PFSK-1 (cell line): ENCODE measurements around the gene BTBD9.

Source experiments
- FOXP2 ChIP-seq: optimal IDR thresholded peaks from 2 replicates; pipeline ENCODE3; 2011; ENCODE audit warnings: borderline replicate concordance, control low read depth, inconsistent platforms; ENCODE audit not compliant: insufficient read depth; ENCODE audit errors: extremely low read length, extremely low read depth
- POLR2AphosphoS5 ChIP-seq: IDR thresholded peaks from 2 replicates; pipeline ENCODE4 v1.6.1; 2012; ENCODE audit warnings: low read depth, mild to moderate bottlenecking, control low read depth, low read length, moderate library complexity
- SIN3A ChIP-seq: IDR thresholded peaks from 2 replicates; pipeline ENCODE4 v1.6.1; 2012; ENCODE audit warnings: mild to moderate bottlenecking, low read length, moderate library complexity, borderline replicate concordance; ENCODE audit not compliant: insufficient read depth
- TAF1 ChIP-seq: IDR thresholded peaks from 2 replicates; pipeline ENCODE4 v1.6.1; 2012; ENCODE audit warnings: low read length, control low read depth, borderline replicate concordance; ENCODE audit not compliant: insufficient read depth
- TF ChIP-seq, protein P1 (sequence below), 2 experiments: IDR thresholded peaks; 2 replicates each; pipeline versions ENCODE4 v1.6.1 to v1.8.0; 2011 to 2012; ENCODE audit warnings: low read depth in 2 of 2, low read length in 2 of 2, control low read depth in 1 of 2, inconsistent platforms in 1 of 2, mild to moderate bottlenecking in 1 of 2, moderate library complexity in 1 of 2; ENCODE audit not compliant: insufficient read depth in 1 of 2

Gene BTBD9

DNA sequence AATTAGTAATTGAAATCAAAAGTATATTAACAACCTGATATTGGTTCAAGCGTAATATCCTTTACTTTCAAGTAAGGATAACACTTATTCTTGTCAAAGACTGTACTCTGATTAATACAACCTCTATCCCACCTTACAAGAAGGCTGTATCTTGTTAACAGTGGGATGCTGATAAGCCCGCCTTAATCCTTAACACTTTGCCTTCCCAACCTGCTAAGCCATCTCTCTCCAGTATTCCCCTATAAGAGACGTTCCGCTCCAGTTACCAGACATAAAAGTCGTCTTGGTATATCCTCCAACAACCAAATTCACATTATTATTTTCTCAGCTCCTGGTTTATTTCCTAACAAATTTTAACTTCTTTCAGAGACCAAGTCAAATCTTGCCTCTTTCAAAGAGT is 2.0 kb downstream of the BTBD9 start:
- TF ChIP-seq, protein P1, sequence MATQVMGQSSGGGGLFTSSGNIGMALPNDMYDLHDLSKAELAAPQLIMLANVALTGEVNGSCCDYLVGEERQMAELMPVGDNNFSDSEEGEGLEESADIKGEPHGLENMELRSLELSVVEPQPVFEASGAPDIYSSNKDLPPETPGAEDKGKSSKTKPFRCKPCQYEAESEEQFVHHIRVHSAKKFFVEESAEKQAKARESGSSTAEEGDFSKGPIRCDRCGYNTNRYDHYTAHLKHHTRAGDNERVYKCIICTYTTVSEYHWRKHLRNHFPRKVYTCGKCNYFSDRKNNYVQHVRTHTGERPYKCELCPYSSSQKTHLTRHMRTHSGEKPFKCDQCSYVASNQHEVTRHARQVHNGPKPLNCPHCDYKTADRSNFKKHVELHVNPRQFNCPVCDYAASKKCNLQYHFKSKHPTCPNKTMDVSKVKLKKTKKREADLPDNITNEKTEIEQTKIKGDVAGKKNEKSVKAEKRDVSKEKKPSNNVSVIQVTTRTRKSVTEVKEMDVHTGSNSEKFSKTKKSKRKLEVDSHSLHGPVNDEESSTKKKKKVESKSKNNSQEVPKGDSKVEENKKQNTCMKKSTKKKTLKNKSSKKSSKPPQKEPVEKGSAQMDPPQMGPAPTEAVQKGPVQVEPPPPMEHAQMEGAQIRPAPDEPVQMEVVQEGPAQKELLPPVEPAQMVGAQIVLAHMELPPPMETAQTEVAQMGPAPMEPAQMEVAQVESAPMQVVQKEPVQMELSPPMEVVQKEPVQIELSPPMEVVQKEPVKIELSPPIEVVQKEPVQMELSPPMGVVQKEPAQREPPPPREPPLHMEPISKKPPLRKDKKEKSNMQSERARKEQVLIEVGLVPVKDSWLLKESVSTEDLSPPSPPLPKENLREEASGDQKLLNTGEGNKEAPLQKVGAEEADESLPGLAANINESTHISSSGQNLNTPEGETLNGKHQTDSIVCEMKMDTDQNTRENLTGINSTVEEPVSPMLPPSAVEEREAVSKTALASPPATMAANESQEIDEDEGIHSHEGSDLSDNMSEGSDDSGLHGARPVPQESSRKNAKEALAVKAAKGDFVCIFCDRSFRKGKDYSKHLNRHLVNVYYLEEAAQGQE (IDR thresholded peaks at IDR 0.05; ENCODE audit: insufficient read depth in 1 of 2, low read depth in 2 of 2, low read length in 2 of 2) = no peak
- TF ChIP-seq POLR2AphosphoS5 = no peak
- no peak for TF ChIP-seq SIN3A
- no peak for TF ChIP-seq TAF1
- no peak for TF ChIP-seq FOXP2

DNA sequence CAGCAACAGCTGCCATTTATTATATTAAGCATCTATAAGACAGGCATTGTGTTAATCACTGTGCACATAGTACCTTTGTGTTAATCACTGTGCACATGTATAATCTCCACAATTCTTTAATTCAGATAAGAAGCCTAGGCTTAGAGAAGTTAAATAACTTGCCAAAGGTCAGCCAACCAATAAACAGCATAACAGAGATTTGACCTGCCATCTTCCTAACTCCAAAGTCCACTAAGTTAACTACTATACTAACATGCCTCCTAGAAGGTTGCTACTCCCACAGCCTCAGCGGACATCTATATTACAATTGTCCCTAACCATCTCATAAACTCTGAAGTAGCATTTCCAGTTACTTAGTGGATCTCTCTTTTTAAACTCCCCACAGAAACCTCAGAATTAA is 3.7 kb downstream of the BTBD9 start:
- TF ChIP-seq, protein P1 (IDR thresholded peaks at IDR 0.05; ENCODE audit: insufficient read depth in 1 of 2, low read depth in 2 of 2, low read length in 2 of 2) = no peak
- TF ChIP-seq POLR2AphosphoS5 (no peak), TAF1 (no peak), FOXP2 (no peak), SIN3A (no peak)

DNA sequence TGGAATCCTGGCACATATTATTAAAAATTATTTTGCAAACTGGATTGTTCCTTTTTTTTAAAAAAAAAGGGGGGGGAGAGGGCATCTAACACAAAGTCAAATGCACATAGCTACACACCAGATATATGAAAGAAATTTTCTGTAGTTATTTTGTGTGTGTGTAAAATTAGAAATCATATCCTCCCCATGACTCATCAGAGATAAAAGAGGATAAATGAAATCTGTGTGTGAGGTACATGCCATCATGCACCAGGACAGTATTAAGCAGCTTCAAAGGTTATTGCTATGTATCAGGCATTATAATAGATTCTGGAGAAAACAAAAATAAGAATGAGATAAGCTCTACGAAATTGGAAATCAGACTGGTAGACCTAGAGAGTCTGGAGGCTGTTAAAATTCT is 5.2 kb downstream of the BTBD9 start:
- TF ChIP-seq, protein P1 (IDR thresholded peaks at IDR 0.05; ENCODE audit: insufficient read depth in 1 of 2, low read depth in 2 of 2, low read length in 2 of 2) = no peak
- TF ChIP-seq POLR2AphosphoS5 = no peak
- TF ChIP-seq TAF1 = no peak
- no peak for TF ChIP-seq SIN3A
- TF ChIP-seq FOXP2 = no peak

DNA sequence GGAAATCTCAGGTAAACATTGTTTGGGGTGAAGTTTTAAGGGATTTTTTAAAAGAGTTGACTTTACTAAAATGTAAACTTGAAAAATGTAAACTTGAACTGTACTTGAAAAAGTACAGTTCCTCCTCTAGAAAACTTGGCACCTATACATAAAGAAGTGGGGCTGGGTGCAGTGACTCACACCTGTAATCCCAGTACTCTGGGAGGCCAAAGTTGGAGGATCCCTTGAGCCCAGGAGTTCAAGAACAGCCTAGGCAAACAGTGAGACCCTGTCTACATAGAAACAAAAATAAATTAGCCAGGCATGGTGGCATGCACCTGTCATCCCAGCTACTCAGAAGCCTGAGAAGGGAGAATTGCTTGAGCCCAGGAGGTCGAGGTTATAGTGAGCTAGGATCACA is 7.2 kb downstream of the BTBD9 start:
- TF ChIP-seq SIN3A (no peak), POLR2AphosphoS5 (no peak), FOXP2 (no peak), TAF1 (no peak)
- TF ChIP-seq, protein P1 (IDR thresholded peaks at IDR 0.05; ENCODE audit: insufficient read depth in 1 of 2, low read depth in 2 of 2, low read length in 2 of 2) = no peak

DNA sequence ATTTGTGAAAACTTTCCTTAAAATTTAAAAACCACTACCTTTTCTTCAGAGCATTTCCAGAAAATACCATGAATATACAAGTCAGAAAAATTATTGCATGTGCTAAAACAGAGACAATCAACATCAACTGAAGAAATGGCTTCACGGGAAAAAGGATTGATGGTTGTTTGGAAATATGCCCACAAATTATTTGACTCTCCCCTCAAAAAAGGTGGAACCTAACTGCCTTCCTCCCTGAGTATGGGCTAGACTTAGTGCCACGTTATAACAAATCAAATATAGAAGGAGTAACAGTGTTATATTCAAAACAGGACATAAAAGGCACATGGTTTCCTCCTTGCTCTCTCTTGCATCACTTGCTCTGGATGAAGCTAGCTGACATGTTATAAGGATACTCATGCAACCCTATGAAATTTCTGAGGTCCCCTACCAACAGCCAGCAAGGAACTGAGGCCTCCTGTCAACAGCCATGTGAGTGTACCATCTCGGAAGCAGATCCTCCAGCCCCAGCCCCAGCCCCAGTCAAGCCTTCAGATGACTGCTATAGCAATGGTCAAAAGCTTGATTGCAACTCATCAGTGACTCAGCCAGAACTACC is 8.4 kb downstream of the BTBD9 start:
- TF ChIP-seq SIN3A = no peak
- no peak for TF ChIP-seq POLR2AphosphoS5
- TF ChIP-seq TAF1 = no peak
- TF ChIP-seq FOXP2 = no peak
- TF ChIP-seq, protein P1 (IDR thresholded peaks at IDR 0.05; ENCODE audit: insufficient read depth in 1 of 2, low read depth in 2 of 2, low read length in 2 of 2) = no peak
